ENCODE measurements around the gene AMOTL2.

DNA sequence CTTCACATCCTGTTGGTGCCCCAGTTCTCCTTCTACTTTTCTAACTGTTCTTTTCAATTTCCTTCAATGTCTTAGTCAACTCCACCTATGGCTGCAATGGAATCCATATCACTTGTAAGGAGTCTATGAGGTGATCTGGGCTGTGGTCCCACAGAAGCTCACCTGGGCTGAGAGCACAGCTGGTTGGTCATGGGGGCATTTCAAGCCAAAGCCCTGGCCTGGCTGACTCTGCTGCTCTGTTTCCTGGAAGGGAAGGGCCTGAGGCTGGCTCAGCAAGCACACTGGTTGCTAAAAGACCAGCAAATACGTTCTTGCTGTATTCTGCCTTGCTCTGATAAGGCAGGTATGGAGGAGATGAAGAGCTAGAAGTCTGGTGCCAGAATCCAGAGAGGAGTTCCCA, 29.0 kb downstream of the AMOTL2 start:
- TF ChIP-seq, protein P1, sequence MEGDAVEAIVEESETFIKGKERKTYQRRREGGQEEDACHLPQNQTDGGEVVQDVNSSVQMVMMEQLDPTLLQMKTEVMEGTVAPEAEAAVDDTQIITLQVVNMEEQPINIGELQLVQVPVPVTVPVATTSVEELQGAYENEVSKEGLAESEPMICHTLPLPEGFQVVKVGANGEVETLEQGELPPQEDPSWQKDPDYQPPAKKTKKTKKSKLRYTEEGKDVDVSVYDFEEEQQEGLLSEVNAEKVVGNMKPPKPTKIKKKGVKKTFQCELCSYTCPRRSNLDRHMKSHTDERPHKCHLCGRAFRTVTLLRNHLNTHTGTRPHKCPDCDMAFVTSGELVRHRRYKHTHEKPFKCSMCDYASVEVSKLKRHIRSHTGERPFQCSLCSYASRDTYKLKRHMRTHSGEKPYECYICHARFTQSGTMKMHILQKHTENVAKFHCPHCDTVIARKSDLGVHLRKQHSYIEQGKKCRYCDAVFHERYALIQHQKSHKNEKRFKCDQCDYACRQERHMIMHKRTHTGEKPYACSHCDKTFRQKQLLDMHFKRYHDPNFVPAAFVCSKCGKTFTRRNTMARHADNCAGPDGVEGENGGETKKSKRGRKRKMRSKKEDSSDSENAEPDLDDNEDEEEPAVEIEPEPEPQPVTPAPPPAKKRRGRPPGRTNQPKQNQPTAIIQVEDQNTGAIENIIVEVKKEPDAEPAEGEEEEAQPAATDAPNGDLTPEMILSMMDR (IDR thresholded peaks at IDR 0.05; ENCODE audit: insufficient read depth, low read length, poor library complexity, severe bottlenecking): no peak
- TF ChIP-seq EZH2phosphoT487 (conservative IDR thresholded peaks at IDR 0.05; ENCODE audit: low read length): no peak

Data from SU-DHL-6 (cell line).